Peyer's patch (tissue), 4 donors: ENCODE data around the gene AMZ1. TPM values are rescaled to one million over a fixed set of nuclear protein-coding genes. Genes with fewer than 3 reads are reported as not detected.
A peak's percentile ranks its signal among the peaks of the same experiment; 100 is the strongest.

Experiments
- DNase-seq, 3 donors: peaks; one replicate each; pipeline ENCODE4 v3.0.0-alpha.2; 2017 to 2019
- H3K27ac ChIP-seq, 4 donors: fragments of 200-600 bp; sonication (generic); one replicate each; pipeline ENCODE4 v1.5.1; 2016 to 2019
- H3K27me3 ChIP-seq, 2 donors: fragments of 200-600 bp; sonication (generic); one replicate each; pipeline ENCODE4 v1.5.1; 2019
- H3K36me3 ChIP-seq, 3 donors: fragments of 200-600 bp; sonication (generic); one replicate each; pipeline ENCODE4 v1.5.1; 2016 to 2019
- H3K4me1 ChIP-seq, 4 donors: fragments of 200-600 bp; sonication (generic); one replicate each; pipeline ENCODE4 v1.5.1; 2016 to 2019
- H3K4me3 ChIP-seq, 4 donors: fragments of 200-600 bp; sonication (generic); 1 replicate in 3 of 4; 2 replicates in 1 of 4; pipeline ENCODE4 v1.5.1; 2016 to 2019; ENCODE audit warnings: mild to moderate bottlenecking in 1 of 4
- H3K9me3 ChIP-seq, 4 donors: fragments of 200-600 bp; sonication (generic); one replicate each; pipeline ENCODE4 v1.5.1; 2016 to 2019; ENCODE audit warnings: mild to moderate bottlenecking in 1 of 4
- CTCF ChIP-seq, 6 experiments: fragments of 450-650 bp in 4 of 6; fragments of 200-600 bp in 2 of 6; sonication (generic) in 1 of 6; IDR thresholded peaks; one replicate each; pipeline ENCODE4 v1.5.1; 2017 to 2019; ENCODE audit warnings: antibody characterized with exemption in 6 of 6, mild to moderate bottlenecking in 3 of 6, moderate library complexity in 1 of 6
- POLR2A ChIP-seq, 2 donors: fragments of 450-650 bp; IDR thresholded peaks; one replicate each; pipeline ENCODE4 v1.5.1; 2017; ENCODE audit warnings: antibody characterized with exemption in 2 of 2, mild to moderate bottlenecking in 2 of 2, moderate library complexity in 2 of 2
- total RNA-seq, 4 donors: library from RNA; depleted of rRNA; stranded (reverse); fragments of >200 nt; gene quantifications; one replicate each; pipeline ENCODE4 v1.1.0, GENCODE V29; 2016

AMZ1 gene
- total RNA-seq, 4 donors from 2014 or later, result 0.67 TPM; not detected in 3

- TF ChIP-seq POLR2A (IDR thresholded peaks at IDR 0.05), result no peak
- no peaks in the 10 kb centered on the region for H3K9me3 ChIP-seq
- no peak overlapping the region for H3K4me3 ChIP-seq
- H3K36me3 ChIP-seq, result no peaks in the 10 kb centered on the region
- H3K27me3 ChIP-seq, result no peaks in the 10 kb centered on the region
- H3K27ac ChIP-seq, result peak overlapping the region; percentile 38 to 95 (median 72)
- peaks cover 0 to 42% (median 13%) of the 10 kb centered on the region in 4 donors for H3K4me1 ChIP-seq
- no peak for DNase-seq
These were observed 71.7 kb downstream of the AMZ1 start for GRCh38 chr7:2759736-2760097.

- Histone ChIP-seq H3K36me3 (no peaks in the 10 kb centered on the region), H3K9me3 (no peaks in the 10 kb centered on the region), H3K4me1 (peaks cover 0 to 42% (median 13%) of the 10 kb centered on the region in 4 donors), H3K27ac (peak overlapping the region; percentile 38 to 95 (median 72)), H3K4me3 (peak overlapping the region in 2 of 4 donors; percentile 25 to 40), H3K27me3 (no peaks in the 10 kb centered on the region)
- DNase-seq, result peak in 2 of 3 donors; percentile 93
- TF ChIP-seq POLR2A (IDR thresholded peaks at IDR 0.05), result peak; percentile 4 to 32
- TF ChIP-seq CTCF (IDR thresholded peaks at IDR 0.05), result peak in 3 of 6 experiments; percentile 65 to 69 (median 68)
These were observed 72.3 kb downstream of the AMZ1 start for GRCh38 chr7:2760098-2760889.

GRCh38 chr7:2761131-2761624 lies 73.2 kb downstream of the AMZ1 start:
- peak overlapping the region; percentile 38 to 95 (median 72) for H3K27ac ChIP-seq

GRCh38 chr7:2761801-2762497 lies 73.9 kb downstream of the AMZ1 start:
- H3K9me3 ChIP-seq, result no peaks in the 10 kb centered on the region
- peak overlapping the region; percentile 38 to 84 (median 62) for H3K27ac ChIP-seq
- DNase-seq, result no peak
- TF ChIP-seq CTCF (IDR thresholded peaks at IDR 0.05), result no peak
- no peak for TF ChIP-seq POLR2A (IDR thresholded peaks at IDR 0.05)
- no peaks in the 10 kb centered on the region for H3K36me3 ChIP-seq
- peaks cover 0 to 42% (median 13%) of the 10 kb centered on the region in 4 donors for H3K4me1 ChIP-seq
- H3K4me3 ChIP-seq, result no peak overlapping the region
- H3K27me3 ChIP-seq, result no peaks in the 10 kb centered on the region

More at GRCh38 chr7:2761131-2761624, 73.2 kb downstream of the AMZ1 start:
- Histone ChIP-seq H3K36me3 (no peaks in the 10 kb centered on the region), H3K4me3 (no peak overlapping the region), H3K4me1 (peaks cover 0 to 42% (median 13%) of the 10 kb centered on the region in 4 donors), H3K27me3 (no peaks in the 10 kb centered on the region), H3K9me3 (no peaks in the 10 kb centered on the region)
- no peak for DNase-seq
- TF ChIP-seq POLR2A (IDR thresholded peaks at IDR 0.05) (no peak), CTCF (IDR thresholded peaks at IDR 0.05) (no peak)

- H3K27me3 ChIP-seq, result no peaks in the 10 kb centered on the region
- H3K4me3 ChIP-seq, result no peak overlapping the region
- H3K4me1 ChIP-seq, result peaks cover 0 to 31% (median 10%) of the 10 kb centered on the region in 4 donors
- H3K27ac ChIP-seq, result peak overlapping the region; percentile 46 to 84 (median 68)
- no peaks in the 10 kb centered on the region for H3K9me3 ChIP-seq
- no peak for TF ChIP-seq POLR2A (IDR thresholded peaks at IDR 0.05)
- no peak for TF ChIP-seq CTCF (IDR thresholded peaks at IDR 0.05)
- DNase-seq, result no peak
- no peaks in the 10 kb centered on the region for H3K36me3 ChIP-seq
These were observed 75.6 kb downstream of the AMZ1 start for GRCh38 chr7:2763597-2763996.

- H3K27ac ChIP-seq, result no peak overlapping the region
- H3K36me3 ChIP-seq, result no peaks in the 10 kb centered on the region
- DNase-seq, result no peak
- H3K4me3 ChIP-seq, result no peak overlapping the region
- TF ChIP-seq POLR2A (IDR thresholded peaks at IDR 0.05) (no peak), CTCF (IDR thresholded peaks at IDR 0.05) (no peak)
- H3K27me3 ChIP-seq, result no peaks in the 10 kb centered on the region
- peaks cover 0 to 21% (median 5%) of the 10 kb centered on the region in 4 donors for H3K4me1 ChIP-seq
- no peaks in the 10 kb centered on the region for H3K9me3 ChIP-seq
These were observed 76.6 kb downstream of the AMZ1 start for GRCh38 chr7:2764621-2765020.
